PC-9 (cell line): ENCODE results near the gene MRPS34. TPM values are rescaled to one million over a fixed set of nuclear protein-coding genes. Genes with fewer than 3 reads are reported as not detected.

Experiments
- BruUV-seq: library from RNA; stranded (reverse); fragments of 400-500 nt; replicated peaks from 2 replicates; lab custom pipeline; 2021; lab: Mats Ljungman, UMichigan
- CTCF ChIA-PET: fragments of 300-600 bp; sonication (Branson Sonifier 250); formaldehyde crosslinking; loops from one replicate; lab custom pipeline; 2022; ENCODE audit warnings: antibody characterized with exemption; lab: Charles Lee
- POLR2A ChIA-PET: fragments of 300-600 bp; sonication (Branson Sonifier 250); formaldehyde crosslinking; loops from one replicate; lab custom pipeline; 2022; ENCODE audit warnings: antibody characterized with exemption; ENCODE audit not compliant: unreplicated experiment; lab: Charles Lee
- DNase-seq, 2 experiments: peaks; one replicate each; pipeline versions ENCODE4 v3.0.0 to v3.0.0-alpha.2; 2015 to 2022; ENCODE audit warnings: mixed read lengths in 1 of 2
- H2AFZ ChIP-seq: fragments of 200-600 bp; sonication (generic); 2 replicates; pipeline ENCODE4 v1.8.1; 2017; ENCODE audit warnings: antibody characterized with exemption
- H3F3A ChIP-seq: fragments of 200-600 bp; sonication (generic); 2 replicates; pipeline ENCODE4 v1.8.1; 2017; ENCODE audit warnings: antibody characterized with exemption, mild to moderate bottlenecking, low read depth; ENCODE audit not compliant: insufficient read depth
- H3K27ac ChIP-seq: fragments of 200-600 bp; sonication (generic); 2 replicates; pipeline ENCODE4 v1.6.1; 2016; ENCODE audit warnings: mixed run types
- H3K27me3 ChIP-seq: fragments of 200-600 bp; sonication (generic); 2 replicates; pipeline ENCODE4 v1.6.1; 2016; ENCODE audit warnings: low read depth, mixed run types; ENCODE audit not compliant: insufficient read depth
- H3K36me3 ChIP-seq: fragments of 200-600 bp; sonication (generic); 2 replicates; pipeline ENCODE4 v1.6.1; 2016; ENCODE audit warnings: low read depth, mixed run types
- H3K4me1 ChIP-seq: fragments of 200-600 bp; sonication (generic); replicated peaks from 2 replicates; pipeline ENCODE4 v1.6.1; 2016; ENCODE audit warnings: mixed run types; ENCODE audit not compliant: insufficient read depth
- H3K4me2 ChIP-seq: fragments of 200-600 bp; sonication (generic); 2 replicates; pipeline ENCODE4 v1.6.1; 2017; ENCODE audit warnings: mixed run types
- H3K4me3 ChIP-seq: fragments of 200-600 bp; sonication (generic); 2 replicates; pipeline ENCODE4 v1.6.1; 2016; ENCODE audit warnings: mixed run types
- H3K79me2 ChIP-seq: fragments of 200-600 bp; sonication (generic); 2 replicates; pipeline ENCODE4 v1.6.1; 2017; ENCODE audit warnings: low read depth, mixed run types
- H3K9me2 ChIP-seq: fragments of 200-600 bp; sonication (generic); 2 replicates; pipeline ENCODE4 v1.8.1; 2017; ENCODE audit warnings: mild to moderate bottlenecking; ENCODE audit not compliant: insufficient read depth
- H3K9me3 ChIP-seq: fragments of 200-600 bp; sonication (generic); 2 replicates; pipeline ENCODE4 v1.8.1; 2016; ENCODE audit warnings: low read depth; ENCODE audit not compliant: insufficient read depth
- H4K20me1 ChIP-seq: fragments of 200-600 bp; sonication (generic); 2 replicates; pipeline ENCODE4 v1.8.1; 2017; ENCODE audit not compliant: insufficient read depth
- CTCF ChIP-seq: fragments of 200-600 bp; sonication (generic); conservative IDR thresholded peaks from 2 replicates; pipeline ENCODE4 v1.6.1; 2017; ENCODE audit warnings: mixed run types, antibody characterized with exemption, mild to moderate bottlenecking, moderate library complexity
- EZH2 ChIP-seq: fragments of 200-600 bp; sonication (generic); IDR thresholded peaks from 2 replicates; pipeline ENCODE4 v1.8.0; 2017; ENCODE audit warnings: antibody characterized with exemption, low read depth
- intact Hi-C: fragments of 100-400 bp; cut with micrococcal nuclease; formaldehyde crosslinking; loops from one replicate; pipeline ENCODE4 v1.10.0; 2022; ENCODE audit not compliant: unreplicated experiment
- total RNA-seq: library from RNA; stranded (reverse); gene quantifications from 2 replicates; pipeline ENCODE4 v1.2.3, GENCODE V29; 2021

Gene MRPS34
- total RNA-seq, 1 experiment from 2014 or later: 201 TPM

- intact Hi-C loops: no loop called here
- BruUV-seq: no TSS peak
Measured at GRCh38 chr16:1790261-1790610, 17.3 kb upstream of the MRPS34 start.

DNA sequence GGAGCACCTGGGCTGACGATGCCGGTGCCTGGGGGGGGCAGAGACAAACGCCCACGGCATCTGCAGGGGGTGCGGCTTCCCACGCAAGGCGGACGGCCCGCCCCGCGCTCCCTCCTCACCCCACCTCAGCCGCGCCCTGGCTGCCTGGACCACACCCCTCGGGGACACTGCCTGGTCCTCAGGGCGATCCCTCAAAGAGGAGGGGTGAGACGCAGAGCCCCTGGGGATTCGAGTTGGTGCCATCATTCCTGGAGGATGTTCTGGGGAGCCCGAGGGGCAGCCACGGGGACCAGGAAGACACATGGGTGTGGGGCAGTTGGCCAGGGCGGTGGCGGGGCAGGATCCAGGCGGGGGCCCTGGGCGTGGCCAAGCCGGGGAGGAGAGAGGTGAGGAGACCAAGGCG, 16.7 kb upstream of the MRPS34 start:
- POLR2A ChIA-PET: no interaction called here
- Histone ChIP-seq H3K79me2 (peaks cover 18% of the 10 kb centered on the region), H3K9me2 (no peaks in the 10 kb centered on the region), H3K4me3 (no peak overlapping the region), H3K9me3 (no peaks in the 10 kb centered on the region), H3K4me2 (no peak overlapping the region), H3K36me3 (no peaks in the 10 kb centered on the region), H3K27ac (no peak overlapping the region), H4K20me1 (peaks cover 11% of the 10 kb centered on the region), H3K4me1 (no peaks in the 10 kb centered on the region), H3F3A (no peaks in the 10 kb centered on the region), H2AFZ (no peak overlapping the region), H3K27me3 (no peaks in the 10 kb centered on the region)
- TF ChIP-seq EZH2 (no peak), CTCF (no peak)
- intact Hi-C loops: no loop called here
- CTCF ChIA-PET: no interaction called here
- DNase-seq: no peak
- no TSS peak for BruUV-seq

More at GRCh38 chr16:1790261-1790610, 17.3 kb upstream of the MRPS34 start:
- Histone ChIP-seq H3K9me2 (no peaks in the 10 kb centered on the region), H3K4me1 (no peaks in the 10 kb centered on the region), H3K79me2 (peaks cover 12% of the 10 kb centered on the region), H4K20me1 (peaks cover 10% of the 10 kb centered on the region), H3K9me3 (no peaks in the 10 kb centered on the region), H3K4me3 (no peak overlapping the region), H2AFZ (no peak overlapping the region), H3K27ac (no peak overlapping the region), H3K4me2 (no peak overlapping the region), H3K27me3 (no peaks in the 10 kb centered on the region), H3K36me3 (no peaks in the 10 kb centered on the region), H3F3A (no peaks in the 10 kb centered on the region)
- TF ChIP-seq EZH2 (no peak), CTCF (no peak)
- no peak for DNase-seq
- POLR2A ChIA-PET: no interaction called here
- CTCF ChIA-PET: no interaction called here

GRCh38 chr16:1788708-1789100, 15.8 kb upstream of the MRPS34 start:
- CTCF ChIA-PET: no interaction called here
- Histone ChIP-seq H3K9me2 (no peaks in the 10 kb centered on the region), H4K20me1 (peaks cover 18% of the 10 kb centered on the region), H3K4me1 (peaks cover 6% of the 10 kb centered on the region), H3K36me3 (no peaks in the 10 kb centered on the region), H3F3A (no peaks in the 10 kb centered on the region), H3K79me2 (peaks cover 27% of the 10 kb centered on the region), H2AFZ (no peak overlapping the region), H3K27me3 (no peaks in the 10 kb centered on the region), H3K4me2 (no peak overlapping the region), H3K4me3 (no peak overlapping the region), H3K27ac (no peak overlapping the region), H3K9me3 (no peaks in the 10 kb centered on the region)
- no TSS peak for BruUV-seq
- POLR2A ChIA-PET: no interaction called here
- intact Hi-C loops: no loop called here
- DNase-seq: no peak
- no peak for TF ChIP-seq EZH2
- no peak for TF ChIP-seq CTCF
